ENCODE results near the gene GABRG3. TPM values are rescaled to one million over a fixed set of nuclear protein-coding genes. Genes with fewer than 3 reads are reported as not detected.

The GABRG3 gene
- polyA plus RNA-seq, 1 donor, result 2.1 TPM

DNA sequence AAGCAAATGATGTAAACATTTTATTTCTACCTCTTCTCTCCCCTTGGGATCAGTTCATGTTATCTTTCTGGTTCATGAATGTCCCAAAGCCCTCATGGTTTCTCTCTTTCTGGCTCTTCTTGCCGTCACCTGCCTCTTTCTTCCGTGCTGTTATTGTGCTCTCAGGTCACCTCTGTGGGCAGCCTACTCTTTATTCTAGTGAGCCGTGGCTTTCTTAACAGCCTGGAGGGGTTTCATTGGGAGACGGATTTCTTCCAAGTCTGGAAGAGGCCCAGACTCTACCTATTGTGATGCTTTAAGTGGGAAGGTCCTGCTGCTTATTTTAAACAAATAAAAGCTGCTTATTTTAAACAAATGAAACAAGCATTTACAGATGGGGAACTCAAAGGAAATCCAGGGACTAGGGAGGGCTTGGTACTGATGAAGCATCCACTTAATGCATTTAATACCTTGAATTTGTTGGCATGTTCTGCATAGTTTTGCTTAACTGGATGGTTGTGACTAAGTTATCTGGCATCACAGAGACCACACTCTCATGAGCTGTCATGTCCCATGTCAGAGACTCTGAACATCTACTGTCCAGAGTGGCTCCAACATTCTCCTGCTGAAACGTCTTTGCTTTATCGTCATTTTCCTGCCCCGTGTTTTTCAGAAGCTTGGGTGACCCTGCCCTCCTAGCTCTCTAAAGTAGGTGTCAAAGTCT lies 443.3 kb downstream of the GABRG3 start:
- DNase-seq, result no peak

DNA sequence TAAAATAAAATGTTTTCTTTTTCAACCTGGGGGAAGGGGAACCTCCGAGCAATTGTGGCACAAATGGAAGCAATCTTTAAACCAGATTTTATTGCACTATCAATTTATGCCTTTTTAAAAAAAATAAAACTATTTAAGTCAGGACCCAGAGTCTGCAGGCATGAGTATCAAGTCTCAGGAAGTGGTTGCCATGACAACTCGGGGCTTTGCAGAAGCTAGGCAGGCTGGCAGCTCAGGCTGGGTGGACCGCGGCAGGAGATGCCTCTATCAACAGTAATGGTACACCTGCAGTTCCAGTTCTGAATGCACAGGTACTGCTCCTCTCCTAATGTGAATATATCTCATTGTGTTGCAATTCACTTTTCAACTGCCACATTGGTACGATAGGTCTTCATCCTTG lies 447.7 kb downstream of the GABRG3 start:
- DNase-seq, result peak; percentile 68

DNA sequence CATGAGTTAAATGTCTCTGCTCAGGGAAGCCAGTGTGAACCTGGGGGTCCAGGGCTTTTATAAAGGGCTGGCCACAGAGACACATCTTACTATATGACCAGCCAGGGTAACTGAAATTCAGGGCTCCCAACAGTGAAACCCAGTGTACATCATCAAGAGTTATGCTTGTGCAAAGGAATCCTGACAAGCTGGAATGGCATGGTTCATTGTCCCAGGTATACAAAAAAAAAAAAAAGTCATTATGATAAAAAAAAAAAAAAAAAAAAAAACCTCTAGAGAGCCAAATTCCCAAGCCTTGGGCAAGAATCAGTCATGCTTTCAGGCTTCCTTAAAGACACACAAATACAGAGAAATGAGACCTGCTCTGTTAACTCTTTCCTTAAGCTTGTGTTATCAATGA lies 452.0 kb downstream of the GABRG3 start:
- no peak for DNase-seq

DNA sequence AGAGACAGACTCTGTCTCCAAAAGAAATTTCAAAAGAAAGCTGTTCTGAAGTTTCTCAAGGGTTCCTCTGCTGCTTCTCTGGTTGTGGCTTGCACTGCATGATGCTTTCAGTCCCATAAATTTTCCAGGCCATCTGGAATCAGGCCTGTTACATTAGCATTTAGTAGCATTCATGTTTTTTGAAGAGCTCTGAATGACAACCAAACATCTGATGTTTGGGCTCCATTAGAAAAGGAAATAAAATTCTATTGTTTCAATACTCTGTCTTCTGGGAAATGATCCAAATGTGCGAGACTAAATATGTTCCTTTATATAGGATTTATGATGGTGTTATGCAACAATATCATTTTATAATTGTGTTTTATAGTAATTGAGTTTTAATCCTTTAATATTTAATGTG lies 455.8 kb downstream of the GABRG3 start:
- no peak for DNase-seq

DNA sequence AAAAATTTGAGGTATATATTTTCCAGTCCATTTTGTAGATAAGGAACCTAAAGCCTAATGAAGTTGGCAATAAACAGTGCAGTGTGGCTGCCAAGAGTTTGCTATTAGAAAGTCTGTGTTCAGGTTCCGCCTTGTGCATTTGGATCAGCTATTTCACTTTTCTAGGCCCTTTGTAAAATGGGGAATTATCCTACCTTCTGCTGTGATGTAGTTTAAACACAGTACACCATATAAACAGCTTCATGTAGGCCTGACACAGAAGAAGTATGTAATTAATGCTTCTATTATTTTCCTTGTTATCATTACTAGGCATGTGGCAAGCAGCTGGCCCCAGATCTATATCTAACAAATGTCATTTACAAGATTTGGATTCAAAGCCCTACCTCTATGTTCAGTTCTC lies 456.3 kb downstream of the GABRG3 start:
- no peak for DNase-seq

DNA sequence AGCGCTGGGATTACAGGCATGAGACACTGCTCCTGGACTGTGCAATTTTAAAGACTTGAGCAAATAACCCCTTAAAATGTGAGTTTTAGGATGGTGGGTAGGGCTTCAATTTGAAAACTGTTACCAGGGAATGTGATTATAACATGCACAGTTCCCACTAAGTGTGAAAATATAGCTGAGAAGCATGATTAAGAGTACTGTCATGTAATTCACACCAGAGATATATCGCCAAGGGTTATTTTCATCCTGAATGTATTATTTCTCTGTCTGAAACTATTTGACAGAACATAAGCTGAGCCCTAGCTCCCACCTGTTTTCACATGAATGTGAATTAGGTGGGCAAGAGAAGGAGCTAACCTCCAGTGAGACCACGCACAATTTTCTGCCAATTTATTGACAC lies 457.2 kb downstream of the GABRG3 start:
- no peak for DNase-seq

DNA sequence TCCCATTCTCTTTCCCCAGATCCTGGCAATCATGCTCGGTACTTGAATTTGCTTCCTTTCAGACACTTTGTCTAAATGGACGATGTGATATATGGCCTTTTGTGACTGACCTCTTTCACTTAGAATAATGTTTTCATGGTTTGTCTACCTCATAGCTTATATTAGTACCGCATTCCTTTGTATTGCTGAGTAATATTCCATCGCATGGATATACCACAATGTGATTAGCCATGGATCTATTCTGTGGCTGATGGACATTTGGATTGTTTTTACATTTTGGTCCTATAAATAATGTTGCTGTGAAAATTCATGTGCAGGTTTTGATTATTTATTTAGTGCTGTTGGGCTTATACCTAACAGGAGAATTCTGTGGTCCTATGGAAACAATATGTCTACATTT lies 458.6 kb downstream of the GABRG3 start:
- no peak for DNase-seq

DNA sequence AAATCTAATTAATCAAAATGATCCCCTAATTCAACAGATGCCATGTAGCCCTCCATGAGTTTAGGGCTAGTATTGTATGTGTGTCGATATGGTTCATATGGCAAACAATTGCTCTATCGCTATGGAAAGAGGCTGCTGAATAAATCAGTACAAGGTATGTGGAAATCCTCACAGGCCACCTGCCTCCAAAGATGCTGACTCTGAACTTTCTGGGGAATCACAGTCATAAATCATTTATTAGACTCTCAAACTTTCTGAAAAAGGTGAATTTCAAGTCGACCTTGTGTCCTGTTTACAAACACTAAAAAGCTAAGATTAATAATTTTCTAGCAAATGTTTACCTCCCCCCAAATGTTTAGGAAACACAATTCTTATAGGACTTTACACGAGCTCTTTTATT lies 462.6 kb downstream of the GABRG3 start:
- no peak for DNase-seq

DNA sequence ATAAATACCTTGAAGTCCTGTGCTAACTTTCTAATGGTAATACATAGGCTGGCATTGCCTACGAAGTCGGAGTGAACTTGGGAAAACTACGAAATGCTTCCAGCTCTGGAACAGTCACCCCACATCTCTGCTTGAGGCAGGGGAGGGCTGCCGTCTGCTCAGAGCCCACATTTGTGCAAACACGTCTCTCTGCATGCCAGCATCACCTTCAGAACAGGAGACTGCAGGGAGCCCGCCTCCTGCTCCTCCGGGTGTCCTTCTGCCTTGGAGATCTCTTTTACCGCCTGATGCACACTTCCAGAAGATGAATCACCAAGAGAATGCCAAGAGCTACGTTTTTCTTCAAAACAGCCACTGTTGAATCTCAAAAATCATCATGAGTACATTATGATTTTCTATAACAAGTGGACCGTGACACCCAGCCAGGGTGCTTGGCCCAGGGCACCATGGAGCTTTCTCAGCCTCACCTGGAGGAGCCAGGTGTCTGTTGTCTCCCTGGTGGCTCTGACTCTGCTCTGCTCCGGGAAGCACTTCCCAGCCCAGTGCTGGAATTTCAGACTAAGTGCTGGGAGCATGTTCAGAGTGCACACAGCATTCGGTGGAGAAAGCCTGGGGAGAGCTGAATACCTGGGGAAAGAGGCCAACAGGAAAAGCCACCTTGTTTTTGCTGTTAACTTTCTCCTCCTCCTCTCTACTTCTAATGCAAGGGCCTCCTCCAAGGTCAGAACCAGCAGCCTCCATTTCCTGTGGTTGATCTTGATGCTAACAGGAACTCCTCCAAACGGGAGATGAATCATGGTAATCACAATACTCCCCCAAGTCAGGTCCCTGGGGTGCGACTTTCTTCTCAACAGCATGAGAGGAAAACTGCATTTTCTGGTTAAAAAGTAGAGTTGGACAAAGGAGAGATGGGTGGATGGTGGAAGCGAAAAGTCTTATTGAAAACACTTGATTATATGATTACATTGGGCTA lies 467.7 kb downstream of the GABRG3 start:
- no peak for DNase-seq

DNA sequence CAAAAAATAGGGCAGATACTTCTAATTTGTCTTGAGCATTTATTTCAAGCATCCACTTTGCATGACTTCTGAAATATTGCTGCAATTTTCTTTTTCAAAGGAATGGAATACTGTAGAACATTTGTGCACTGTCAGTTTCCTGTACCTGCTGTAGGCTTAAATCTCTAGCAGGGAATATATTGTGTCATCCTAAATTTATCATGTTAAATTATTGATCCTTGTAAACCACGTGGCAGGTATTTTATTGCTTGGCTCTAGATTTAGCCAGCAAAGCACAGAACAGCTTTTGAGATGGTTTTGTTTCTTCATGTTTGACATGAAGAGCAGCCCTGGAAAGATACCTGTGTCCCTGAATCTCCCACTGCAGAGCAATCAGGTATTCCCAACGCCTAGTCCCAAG lies 470.1 kb downstream of the GABRG3 start:
- no peak for DNase-seq

DNA sequence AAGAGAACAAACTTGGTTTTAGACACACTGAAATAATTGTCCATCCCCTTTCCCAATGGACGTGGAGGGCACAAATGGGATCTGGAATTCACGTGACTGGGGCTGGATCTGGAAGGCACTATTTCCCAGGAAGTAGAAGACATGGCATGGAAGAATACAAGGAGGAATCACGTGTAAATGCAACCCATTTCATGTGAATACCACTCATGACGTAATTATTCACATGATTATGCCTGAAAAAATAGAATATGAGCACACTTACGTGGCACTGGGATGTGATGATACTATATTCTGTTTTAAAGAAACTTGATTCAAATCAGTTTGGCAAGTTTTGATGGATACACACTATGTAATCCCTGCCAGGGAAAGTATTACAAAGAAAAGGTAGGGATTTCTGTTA lies 477.3 kb downstream of the GABRG3 start:
- DNase-seq, result no peak

DNA sequence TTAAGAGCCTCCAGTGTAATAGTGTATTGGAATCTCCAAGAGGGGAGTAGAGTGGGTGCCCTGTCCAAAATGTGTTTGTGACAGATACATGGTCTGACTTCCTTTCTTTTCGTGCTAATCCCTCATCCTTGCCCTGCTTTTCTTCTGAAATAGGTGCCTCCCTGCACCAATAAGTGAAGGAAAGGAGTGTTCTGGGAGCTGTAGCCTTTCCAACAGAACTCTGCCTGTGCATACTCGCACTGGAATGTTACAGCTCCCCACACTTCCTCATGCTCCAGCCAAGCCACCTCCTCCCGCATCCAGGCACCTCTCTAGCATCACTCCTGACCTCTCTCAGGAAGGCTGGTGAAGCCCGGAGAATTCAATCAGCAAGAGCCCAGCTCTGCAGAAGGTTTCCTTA lies 478.0 kb downstream of the GABRG3 start:
- no peak for DNase-seq

DNA sequence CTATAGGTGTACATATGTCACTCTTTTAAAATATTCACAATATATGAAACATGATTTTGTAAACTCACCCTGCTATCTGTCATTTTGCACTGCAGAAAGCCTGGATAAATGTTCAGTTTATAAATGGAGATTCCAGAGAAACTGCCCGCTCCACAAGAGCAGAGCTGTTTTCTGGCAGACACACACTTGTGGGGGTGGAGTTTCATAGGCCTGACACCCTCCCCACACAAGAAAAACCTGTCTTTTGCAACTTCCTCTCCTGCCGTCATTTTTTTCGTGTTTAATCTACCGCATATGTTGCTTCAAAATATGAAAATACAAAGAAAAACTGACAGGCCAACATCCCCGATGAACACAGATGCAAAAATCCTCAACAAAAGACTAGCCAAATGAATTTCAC lies 479.0 kb downstream of the GABRG3 start:
- DNase-seq, result no peak

DNA sequence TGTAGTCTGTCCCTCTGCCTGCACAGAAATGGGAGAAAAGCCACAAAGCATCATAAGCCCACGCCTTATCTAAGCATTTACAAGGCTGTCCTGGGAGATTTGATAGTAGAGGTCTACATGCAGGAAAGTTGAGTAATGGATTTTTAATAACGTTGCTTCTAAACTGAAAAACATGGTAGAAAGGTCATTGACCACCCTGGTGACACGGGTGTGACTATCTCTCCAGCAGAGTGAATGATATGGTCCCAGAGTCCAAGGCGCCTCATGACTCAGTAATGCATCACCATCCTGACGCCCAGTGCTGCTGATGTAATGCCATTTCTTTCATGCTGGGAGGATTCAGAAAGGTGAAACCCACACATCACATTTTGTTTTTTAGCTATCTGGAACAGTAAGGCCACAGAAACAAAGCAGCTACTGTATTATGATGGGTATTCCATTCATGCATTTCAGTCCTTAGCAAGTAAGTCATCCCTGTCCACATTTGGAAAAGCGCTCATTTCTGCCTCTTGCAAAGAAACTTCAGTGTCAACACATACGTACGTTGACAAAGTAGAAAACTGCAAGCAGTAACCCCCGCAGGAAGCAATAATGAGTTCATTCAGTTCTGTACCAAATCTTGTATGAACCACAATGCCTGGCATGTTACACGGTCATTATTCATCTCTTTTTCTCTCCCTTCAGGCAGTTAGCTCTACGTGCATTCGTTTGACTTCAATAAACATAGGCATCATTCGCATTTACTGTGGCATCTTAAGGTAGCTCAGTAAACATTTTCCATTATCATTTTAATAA lies 483.5 kb downstream of the GABRG3 start:
- DNase-seq, result no peak

DNA sequence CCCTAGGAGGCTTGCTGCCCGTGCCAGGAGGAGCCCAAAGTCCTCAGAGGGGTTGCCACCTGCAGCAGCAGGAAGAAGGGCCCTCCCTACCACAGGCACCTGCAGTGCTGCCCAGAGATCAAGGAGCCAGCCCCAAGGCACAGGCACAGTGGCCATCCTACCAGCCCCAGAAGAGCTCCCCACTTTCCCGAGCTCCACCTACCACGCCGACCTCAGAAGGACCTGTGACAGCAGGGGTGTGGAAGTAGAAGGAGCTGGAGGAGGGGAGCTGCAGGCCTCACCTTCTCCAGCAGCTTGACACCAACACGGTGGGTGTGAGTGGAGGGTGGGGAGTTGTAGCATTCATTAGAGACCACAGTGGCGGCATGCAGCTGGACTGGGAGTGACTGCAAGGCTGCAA lies 485.8 kb downstream of the GABRG3 start:
- no peak for DNase-seq

DNA sequence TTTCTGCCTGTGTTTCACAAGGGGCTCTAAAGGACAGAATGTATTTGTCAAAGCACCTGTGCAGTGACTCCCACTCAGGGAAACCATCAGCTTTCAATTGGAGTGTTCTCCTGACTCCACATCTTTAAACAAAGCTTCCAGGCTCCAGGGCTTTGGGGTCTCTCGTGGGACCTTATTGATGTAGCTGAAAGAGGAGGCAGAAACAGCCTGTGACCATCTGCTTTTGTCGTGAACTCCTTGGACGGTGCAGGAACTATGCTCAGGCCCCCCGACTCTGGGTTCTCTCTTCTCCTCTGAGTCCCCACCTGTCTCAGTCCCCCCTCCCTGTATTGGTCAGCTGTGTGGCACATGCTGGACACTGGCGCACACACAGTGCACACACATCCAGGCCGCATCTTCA lies 486.8 kb downstream of the GABRG3 start:
- no peak for DNase-seq

DNA sequence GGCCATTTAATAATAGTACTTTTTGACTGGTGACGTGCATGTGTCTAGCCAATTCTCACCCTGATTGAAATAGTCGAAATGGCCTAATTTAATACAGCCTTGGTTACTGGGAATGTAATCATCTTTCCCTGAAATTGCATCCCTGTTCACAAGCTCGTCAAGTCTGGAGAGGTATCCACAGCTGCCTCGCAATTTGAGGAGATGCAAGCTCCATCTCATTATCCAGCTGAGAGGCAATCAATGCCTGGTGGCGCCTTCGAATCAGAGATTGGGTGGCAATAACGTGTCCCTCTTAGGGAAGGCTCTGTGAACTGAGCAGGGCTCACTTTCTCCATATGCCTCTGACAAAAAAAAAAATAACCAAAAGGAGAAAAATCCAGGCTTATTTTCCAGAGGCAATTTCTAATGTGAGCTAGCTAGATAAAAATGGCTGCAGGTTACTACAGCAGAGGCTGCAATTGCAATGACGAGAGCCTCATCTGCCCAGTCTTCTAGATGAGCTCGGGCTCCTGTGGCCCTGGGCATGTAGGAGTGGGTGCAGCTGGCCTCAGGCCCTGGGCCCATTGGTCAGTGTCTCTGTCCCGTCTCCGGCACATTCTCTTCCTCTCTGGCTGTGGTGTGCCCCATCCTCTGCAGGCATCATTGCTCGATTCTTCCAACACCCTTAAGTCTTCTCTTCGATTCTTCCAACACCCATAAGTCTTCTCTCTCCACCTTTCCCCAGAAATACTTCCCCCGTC lies 487.5 kb downstream of the GABRG3 start:
- no peak for DNase-seq

DNA sequence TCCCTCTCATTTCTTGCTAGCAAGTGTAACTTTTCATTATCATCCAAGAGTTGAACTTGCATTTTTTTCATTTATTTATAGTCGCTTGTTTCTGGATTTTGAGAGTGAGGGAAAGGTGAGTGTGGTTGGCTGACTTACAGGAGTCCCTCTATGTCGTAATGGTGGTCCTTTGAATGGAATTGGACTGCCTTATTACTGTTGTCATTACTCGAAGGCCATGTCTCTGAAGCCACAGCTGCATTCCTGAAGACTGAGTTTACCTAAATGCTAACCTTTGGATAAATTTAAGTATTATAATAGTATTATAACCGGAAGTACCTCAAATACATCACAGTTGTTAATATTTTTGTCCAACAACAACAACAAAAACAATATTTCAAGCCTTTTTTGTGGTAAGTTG lies 488.9 kb downstream of the GABRG3 start:
- DNase-seq, result no peak

DNA sequence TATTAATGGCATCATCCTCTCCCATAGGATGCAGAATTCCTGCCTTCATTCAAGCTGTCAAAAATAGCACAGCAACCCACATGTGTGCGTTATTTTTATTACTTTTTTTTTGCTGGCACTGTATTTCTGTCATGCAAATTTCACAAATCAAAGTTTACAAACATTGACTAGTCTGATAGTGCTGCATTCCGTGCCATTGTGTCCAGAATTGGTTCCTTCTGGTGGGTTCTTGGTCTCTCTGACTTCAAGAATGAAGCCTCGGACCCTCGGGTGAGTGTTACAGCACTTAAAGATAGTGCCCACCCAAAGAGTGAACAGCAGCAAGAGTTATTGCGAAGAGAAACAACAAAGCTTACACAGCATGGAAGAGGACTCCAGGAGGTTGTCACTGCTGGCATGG lies 490.2 kb downstream of the GABRG3 start:
- no peak for DNase-seq

DNA sequence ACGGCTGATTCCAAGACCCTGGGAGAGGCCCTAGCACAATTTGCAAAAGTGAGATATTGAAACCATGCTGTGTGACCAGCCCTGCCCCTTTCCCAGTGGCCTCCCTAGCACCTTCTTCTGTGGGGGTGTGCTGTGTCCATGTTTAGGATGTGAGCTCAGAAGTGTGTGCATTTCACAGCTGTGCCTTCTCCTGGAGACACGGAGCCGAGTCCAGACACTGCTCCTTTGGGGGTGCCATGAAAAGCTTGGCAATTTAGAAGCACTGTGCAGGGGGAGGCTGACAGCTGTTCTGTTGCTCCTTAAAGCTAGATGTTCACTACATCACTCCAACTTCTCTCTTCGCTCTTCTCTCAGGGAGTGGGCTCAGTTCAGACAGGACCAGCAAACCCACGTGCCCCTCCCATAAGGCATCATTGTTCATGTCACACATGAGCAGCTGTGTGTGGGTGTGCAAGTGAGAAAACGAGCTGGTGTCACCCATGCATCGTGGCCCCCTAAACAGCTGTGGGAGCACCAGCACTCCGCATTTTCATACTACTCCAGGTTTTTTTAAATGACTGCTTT lies 492.6 kb downstream of the GABRG3 start:
- no peak for DNase-seq

DNA sequence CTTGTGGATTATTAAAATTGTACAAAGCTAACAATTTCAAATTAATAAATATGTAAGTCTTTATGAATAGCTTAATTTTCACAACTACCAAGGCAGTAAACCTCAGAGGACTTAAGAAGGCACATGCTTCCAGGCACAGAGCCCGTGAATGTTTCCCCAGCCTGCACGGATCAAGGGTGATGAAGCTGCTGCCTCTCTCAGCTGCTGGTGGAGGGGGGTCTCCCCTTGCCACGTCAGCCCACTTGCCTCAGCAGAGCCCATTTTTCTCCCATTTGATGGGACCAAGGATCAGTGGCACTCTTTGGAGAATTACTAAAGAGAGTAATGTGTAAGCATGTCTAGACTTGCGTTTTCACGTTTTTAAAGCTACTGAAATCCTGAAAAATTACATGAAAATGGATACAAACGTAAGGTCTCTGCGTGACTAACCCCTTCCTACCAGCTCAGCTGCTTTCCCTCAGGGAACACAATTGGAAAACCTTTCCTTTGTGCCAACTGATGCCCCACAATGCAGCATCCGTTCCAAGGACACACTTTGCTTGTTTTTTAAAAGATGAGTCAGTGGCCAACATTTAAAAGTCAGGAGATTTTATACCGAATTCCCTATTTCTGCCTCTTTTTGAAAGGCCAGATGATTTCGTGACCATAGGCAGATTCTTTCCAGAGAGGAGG lies 494.1 kb downstream of the GABRG3 start:
- no peak for DNase-seq
